Measurements from ENCODE around the gene IL18RAP.

Gene IL18RAP

DNA sequence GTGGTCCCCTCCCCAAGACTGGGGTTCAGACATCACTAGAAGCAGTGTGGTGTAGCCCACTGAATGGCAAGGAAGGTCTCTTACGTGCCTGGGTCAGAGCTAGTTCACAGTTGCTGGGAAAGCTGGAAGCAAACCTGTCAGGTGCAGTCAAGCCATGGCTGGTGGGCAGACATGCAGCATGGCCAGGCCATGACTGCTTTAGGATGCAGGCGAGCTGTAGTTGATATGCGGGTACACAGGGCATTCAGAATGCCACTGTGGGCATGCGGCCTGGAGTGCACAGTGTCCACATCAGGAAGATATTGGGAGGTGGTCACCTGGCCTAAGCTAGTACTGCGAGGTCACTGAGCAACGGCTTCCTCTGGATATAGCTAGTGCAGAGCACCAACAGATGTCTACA lies 38.2 kb downstream of the IL18RAP start:
- no peak for DNase-seq

DNA sequence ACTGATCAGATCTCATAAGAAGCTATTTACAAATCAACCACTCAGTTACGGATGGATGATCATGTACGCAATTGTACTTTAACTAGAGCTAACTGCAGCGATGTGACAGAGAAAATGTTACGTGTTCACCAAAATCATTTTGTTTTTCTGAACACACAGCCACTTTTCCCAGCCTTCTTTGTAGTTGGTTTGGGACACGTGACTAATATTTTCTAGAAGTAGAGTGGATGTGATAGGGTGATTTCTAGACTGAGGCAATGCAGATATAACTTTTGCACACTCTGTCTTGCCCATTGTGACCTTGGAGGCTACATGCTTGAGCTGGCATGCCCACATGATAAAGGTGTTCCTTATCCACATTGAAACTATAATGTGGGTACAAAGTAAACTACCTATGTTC lies 40.2 kb downstream of the IL18RAP start:
- DNase-seq = no peak

DNA sequence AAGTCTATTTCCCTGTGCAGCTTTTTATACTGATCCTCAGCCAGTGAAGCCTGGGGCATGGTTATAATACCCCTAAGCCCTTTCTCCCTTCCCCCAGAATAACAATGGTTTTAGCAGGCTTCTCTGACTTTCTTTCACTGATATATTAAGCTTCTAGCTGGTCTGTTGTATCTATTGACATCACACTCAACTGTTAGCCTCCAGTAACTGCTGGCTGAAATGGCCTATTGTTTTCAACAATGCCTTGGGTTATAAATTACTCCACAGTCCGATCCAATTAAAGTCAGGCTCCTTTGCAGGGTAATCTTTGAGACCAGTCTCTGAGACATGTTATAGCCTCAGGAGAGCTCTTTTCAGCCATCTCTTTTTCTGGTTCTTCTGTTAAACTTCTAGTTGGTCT lies 47.2 kb downstream of the IL18RAP start:
- no peak for DNase-seq

DNA sequence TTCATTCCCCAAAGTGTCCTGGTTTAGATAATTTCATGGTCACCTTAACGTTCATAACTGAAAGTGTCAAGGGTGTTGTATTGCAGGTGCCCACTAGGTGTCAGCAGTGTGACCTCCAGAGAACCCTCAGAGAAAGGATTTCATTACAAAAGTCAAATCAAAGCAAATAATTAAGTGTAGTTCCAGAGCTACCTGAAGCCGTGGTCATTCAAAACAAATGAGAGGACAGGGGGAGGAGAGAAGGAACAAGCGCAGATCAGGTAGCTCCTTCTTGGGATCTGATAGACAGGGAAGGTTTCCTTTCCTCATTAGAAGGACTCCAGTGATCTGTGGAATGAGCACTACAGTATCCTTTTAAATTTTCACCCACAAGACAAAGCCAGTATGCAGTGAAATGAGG lies 50.1 kb downstream of the IL18RAP start, which contains the start of gene SLC9A4:
Gene SLC9A4 (plus strand): TSS at position 207 of the 400 bp plus-strand sequence. CDS start 534 bp downstream, outside the sequence.
- DNase-seq = peak; percentile 34

DNA sequence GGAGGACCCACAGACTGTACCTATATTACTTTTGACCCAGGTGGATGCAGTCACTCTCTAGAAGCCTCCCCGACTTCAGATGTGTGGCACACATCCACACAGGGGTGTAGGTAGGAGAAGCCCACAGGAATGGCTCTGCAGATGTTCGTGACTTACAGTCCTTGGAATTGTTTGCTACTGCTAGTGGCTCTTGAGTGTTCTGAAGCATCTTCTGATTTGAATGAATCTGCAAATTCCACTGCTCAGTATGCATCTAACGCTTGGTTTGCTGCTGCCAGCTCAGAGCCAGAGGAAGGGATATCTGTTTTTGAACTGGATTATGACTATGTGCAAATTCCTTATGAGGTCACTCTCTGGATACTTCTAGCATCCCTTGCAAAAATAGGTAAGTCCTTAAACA lies 50.7 kb downstream of the IL18RAP start:
- DNase-seq = no peak

DNA sequence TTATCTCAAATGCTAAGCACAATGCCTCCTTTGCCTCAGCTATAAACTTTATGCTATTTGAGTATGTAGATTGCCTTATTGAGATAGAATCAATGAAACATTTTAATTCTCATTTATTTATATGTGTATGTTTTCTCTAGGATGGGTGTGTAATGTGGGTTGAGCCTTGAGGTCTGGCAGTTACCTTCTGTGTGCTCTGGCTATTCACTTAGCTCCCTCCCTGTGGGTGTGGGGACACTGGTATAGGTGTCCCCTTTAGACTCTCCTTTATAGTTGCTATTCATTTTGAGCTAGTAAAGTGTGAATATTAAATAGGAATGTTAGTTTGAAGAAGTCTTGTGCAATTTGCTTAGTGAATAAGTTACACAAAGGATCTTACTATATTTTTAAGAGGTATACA lies 51.8 kb downstream of the IL18RAP start:
- no peak for DNase-seq

DNA sequence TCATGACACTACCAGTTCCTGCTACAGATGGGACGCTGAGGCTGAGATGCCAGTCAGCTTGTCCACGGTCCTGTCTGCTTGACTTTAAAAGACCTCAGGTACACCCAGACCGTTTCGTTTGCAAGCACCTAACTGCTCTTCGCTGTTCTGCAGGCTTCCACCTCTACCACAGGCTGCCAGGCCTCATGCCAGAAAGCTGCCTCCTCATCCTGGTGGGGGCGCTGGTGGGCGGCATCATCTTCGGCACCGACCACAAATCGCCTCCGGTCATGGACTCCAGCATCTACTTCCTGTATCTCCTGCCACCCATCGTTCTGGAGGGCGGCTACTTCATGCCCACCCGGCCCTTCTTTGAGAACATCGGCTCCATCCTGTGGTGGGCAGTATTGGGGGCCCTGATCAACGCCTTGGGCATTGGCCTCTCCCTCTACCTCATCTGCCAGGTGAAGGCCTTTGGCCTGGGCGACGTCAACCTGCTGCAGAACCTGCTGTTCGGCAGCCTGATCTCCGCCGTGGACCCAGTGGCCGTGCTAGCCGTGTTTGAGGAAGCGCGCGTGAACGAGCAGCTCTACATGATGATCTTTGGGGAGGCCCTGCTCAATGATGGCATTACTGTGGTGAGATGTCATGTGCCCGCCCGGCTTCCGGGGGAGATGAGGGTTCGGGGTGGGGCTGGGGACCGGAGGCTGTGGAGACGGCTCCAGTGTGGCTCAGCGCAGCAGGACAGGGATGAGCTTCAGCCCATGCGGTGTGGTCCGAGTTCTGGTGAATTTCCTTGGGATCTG lies 55.9 kb downstream of the IL18RAP start:
- DNase-seq = no peak

DNA sequence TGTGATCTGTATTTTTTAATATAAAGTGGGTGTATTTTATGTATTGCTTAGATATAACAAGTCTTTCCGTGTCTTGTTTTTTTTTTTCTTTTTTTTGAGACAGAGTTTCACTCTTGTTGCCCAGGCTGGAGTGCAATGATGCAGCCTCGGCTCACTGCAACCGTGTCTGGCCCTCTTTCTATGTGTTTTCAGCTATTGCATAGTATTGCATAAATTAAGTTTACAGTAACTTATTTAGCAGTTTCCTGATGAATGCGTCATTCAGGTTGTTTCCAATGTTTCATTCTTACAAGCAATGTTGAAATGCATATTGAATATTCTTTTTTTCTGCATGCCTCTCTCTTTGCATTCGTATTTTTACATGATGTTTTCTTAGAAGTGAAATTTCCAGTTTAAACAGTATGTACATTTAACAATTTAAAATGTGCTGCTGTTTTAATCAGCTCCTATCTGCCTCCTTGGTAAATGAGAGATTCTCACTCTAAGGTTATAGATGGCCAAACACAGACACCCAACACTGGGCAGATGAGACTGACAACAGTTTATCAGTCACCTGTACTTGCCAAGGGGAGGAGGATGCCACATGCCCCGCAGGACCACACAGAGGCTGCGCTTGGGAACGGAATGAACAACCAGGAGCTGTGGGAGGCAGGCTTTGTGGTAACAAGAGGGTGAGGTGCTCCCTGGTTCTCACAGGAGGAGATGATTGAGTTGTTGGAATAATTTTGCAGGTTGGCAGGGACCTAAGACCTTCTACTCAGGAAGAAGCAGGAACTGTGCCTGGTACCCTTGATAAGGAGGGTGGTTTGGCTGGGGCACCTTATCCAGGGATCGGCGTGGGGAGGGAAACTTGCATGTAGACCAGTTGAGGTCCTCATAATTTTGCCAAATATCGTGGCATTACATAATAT lies 57.6 kb downstream of the IL18RAP start:
- no peak for DNase-seq

DNA sequence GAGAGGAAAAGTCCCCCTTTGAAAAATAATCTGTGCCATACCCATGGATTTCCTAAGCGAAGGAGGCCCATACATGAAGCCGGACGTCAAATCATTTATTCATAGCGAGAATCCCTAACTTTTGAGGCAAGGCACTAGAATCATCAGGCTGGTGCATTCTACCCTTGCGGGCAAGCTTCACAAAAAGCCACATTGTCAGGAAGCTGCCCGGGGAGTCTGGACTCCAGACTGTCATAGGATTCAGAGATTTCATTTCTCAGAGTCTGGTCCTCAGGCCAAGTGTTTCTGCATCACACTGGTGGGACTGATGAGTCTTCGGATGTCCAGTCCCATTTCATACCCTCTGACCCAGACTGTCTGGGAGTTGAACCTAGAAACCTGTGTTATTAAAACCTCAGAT lies 59.0 kb downstream of the IL18RAP start:
- DNase-seq = no peak

DNA sequence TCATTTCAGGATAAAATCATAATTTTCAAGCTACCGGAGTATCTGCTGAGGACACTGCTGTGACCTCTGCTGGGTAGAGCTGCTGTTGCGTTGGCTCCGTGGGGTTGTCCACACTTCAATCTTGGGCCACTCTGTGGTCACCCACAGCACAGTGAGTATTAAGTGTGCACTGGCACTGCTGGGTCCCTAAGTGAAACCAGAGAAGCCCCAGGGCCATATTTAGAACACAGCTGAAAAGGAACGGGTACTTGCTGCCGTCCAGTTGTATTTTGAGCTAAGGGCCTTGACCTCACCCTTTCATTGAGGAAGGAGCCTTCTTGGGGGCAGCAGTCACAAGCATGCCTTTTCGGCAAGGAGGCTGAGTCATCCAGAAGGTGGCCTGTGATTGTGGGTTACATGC lies 60.1 kb downstream of the IL18RAP start:
- DNase-seq = no peak

DNA sequence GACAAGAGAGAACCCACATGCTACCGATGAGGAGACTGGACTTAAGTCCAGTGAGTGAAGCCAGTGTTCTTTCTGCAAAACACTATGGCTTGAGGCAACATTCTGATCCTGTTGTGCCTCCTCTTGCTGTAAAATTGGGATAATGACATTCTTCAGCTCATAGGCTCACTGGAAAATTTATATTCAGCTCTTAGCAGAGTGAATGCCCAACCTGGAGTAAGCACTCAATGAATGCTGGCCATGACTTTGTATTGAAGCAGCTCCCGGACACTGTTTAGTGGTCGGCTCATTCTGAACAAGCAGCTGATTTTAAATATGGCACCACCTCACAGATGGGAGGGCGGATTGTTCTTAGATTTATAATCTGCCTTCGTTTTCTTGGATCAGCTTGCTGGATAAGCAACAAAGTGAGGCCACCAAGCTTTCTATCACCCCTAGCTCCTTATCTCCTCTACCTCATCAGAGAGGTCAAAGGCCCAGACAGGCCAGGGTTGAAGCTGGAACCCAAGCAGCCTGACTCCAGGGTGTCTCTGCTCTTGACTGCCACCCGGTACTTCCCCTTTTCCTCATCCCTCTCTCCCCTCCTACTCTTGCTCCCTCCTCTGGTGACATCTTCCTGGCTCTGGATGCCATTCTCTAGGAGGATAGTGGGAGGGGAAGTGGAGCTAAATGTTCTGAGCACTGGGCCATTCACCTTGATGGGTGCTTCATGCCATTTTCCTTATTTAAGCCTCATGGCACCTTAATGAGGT lies 61.5 kb downstream of the IL18RAP start:
- no peak for DNase-seq

DNA sequence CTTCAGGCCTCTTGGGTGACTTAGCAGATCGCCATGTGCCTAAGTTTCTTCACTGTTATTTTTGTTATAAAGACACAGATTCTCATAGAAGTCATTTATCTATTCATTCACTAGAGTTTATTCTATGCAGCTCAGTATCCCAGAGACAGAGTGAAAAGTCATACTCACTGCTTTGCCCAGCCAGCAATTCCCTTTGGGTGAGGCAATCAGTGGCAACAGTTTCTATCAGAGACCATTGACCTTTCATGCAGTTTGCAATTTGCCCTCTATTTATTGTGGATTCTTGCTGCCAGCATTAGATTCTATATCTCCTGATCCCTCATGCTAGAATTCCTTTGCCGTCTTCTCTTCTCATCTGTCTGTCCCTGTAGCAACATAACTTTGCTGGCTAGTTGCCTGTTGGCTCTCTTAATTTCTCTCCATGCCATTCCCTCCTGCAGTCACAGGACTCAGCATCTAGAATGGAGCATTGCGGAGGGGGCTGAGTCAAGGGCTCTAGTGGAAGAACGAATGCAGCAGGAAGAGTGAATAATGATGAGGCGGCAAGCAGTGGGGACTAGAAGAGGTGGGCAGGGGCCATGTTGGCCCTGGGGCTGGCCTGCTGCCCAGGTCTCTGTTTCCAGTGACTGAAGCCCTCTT lies 62.3 kb downstream of the IL18RAP start:
- peak; percentile 26 for DNase-seq

DNA sequence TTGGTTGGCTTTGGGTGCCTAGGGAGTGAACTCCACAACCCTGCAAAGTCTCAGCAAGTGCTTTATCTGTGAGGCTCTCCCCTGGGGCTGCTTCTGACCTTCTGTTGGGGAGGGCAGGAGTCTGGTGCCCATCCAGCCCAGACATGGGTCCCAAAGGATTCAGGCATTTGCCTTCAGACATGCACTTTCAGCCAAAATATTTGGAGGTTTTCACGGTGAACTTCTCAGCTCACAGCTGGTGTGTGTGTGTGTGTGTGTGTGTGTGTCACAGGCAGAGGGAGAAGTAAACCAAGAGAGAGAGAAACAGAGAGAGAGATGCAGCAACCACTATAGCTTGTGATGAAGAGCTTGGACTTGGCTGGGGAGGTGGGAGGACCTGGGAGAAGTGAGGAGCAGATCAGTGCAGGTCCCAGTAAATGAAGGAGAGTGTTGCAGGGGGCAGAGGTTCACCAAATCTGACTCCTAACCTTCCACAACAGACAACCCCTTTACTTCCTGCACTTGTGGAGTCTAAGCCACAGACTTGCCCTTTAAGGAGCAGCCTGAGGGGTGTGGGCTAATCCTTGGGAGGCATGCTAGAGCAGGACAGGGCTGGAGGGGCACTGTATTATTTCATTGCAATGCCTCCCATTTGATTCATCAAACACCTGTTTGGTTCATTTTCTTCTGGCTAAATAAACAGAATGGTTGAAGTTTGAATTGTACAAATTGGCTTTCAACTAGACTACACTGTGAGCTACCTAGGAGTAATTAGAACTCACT lies 64.2 kb downstream of the IL18RAP start:
- peak; percentile 19 for DNase-seq

DNA sequence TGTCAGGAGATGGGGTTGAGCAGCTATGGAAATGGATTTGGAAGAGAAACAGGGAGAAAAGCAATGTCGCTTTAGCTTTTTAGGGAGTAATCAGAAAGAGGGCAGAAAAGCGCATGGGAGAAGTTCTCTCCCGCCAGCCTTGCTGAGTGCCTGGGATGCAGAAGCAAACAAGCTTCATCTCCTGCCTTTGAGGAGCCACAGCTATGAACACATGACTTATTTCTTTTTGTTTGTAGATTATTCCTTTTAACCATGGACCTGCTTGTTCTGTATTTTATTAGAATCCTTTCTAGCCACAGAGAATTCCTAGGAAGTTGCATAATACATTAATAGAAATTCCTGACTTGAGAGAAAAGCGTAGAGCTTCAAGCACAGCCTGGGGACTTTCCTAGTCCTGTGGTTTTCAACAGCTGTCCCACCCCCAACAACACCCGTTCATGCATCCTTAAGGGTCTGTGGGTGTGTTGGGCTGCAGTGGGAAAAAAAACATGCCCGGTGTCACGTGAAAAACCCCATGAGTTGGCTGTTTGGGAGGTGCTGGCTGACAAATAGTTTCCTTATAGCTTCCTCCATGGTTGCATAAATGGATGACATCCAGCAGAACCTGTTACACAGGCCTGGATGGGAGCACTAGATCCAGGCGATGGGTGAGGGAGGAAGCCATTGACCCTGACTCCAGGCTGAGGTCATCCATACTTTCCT lies 65.0 kb downstream of the IL18RAP start:
- DNase-seq = peak; percentile 94

DNA sequence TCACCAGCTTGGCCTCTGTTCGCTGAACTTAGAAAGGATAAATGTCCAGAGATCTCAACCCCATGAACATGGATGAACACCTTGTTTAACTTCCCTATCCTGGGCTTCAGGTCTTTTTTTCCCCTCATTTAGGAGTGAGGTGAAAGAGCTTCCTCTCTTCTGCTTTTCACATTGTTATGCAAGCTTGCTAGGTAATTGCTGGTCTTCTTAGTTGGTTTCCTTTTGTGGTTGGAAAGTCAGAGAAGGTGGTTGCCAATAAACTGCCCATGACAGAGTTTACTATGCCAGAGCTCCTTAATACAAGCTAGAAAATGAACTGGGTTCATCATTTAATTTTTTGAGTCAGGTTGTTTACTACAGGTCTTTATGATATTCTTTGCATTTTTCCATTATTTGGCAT lies 66.7 kb downstream of the IL18RAP start:
- DNase-seq = no peak

DNA sequence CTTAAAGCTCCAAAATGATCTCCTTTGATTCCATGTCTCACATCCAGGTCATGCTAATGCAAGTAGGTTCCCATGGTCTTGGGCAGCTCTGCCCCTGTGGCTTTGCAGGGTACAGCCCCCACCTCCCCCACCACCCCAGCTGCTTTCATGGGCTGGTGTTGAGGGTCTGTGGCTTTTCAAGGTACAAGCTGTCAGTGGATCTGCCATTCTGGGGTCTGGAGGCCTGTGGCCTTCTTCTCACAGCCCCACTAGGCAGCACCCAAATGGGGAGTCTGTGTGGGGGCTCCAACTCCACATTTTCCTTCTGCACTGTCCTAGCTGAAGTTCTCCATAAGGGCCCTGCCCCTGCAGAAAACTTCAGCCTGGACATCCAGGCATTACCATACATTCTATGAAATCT lies 69.0 kb downstream of the IL18RAP start:
- no peak for DNase-seq

DNA sequence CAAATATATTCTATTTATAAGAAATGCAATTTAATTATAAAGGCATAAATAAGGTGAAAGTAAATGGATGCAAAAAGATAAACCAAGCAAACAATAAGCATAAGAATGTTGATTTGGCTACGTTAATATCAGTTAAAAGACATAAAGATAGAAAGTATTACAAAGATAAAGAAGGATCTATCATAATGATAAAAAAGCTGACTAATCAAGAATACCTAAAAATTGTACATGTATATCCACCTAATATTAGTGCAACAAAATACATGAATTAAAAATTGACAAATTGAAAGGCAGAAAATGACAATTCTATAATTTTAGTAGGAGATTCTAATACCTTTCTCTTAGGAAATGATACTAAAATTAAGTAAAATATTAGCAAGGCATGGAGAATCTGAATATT lies 71.6 kb downstream of the IL18RAP start:
- no peak for DNase-seq

DNA sequence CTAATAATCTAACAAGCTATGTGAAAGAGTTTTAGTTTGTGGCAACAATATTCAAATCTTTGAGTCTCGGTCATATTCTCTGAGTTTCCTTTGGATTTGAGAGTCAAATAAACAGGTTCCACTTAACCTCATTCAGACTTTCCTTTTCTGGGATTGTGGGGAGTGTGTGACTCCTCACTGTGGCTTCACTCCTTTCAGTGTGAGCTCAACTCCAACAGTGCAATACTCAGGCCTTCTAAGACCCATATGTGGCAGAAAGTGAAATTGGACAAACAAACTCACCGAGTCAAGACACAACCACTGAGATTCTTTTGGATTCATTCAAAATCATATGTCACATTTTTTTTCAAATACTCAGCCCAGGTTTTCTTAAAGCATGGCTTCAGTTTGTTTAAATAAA lies 75.5 kb downstream of the IL18RAP start:
- no peak for DNase-seq

DNA sequence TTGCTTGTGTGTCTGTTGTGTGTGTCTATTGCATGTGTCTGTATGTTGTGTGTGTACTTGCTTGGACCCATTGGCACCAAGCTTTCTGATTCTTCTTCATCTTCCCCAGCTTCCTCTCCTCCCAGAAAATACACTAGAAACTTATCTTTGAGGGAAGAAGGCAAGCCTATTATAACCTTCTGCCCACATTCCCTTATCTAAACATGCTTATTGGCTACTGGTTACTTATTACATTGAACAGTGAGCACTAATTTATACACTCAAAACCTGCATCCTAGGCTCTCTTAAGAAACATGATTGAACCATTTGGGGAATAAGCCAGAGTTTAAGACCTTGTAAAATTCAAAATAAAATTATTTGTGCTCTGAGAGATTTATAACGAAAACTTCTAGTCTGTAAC lies 76.6 kb downstream of the IL18RAP start:
- no peak for DNase-seq

Measured in fibroblast of upper back skin (primary cell).